Measurements from ENCODE around the gene ZNF618.

Gene ZNF618

GRCh38 chr9:114046875-114047274, 170.8 kb downstream of the ZNF618 start:
- Histone ChIP-seq H3K9ac (ENCODE audit: low read depth, low read length) (no peak overlapping the region), H3K9me3 (ENCODE audit: control insufficient read depth, insufficient read depth, low read length) (no peaks in the 10 kb centered on the region), H3K4me3 (ENCODE audit: low read depth, low read length) (no peak overlapping the region), H3K27me3 (ENCODE audit: control insufficient read depth, insufficient read depth, low read length) (no peaks in the 10 kb centered on the region), H3K27ac (ENCODE audit: low read depth, low read length) (no peak overlapping the region), H3K36me3 (ENCODE audit: control insufficient read depth, insufficient read depth, low read length) (peaks cover 35% of the 10 kb centered on the region), H3K4me1 (ENCODE audit: control insufficient read depth, insufficient read depth, low read length) (no peaks in the 10 kb centered on the region)

- H3K4me1 ChIP-seq (ENCODE audit: control insufficient read depth, insufficient read depth, low read length): no peaks in the 10 kb centered on the region
- H3K9me3 ChIP-seq (ENCODE audit: control insufficient read depth, insufficient read depth, low read length): no peaks in the 10 kb centered on the region
- no peak overlapping the region for H3K27ac ChIP-seq (ENCODE audit: low read depth, low read length)
- H3K9ac ChIP-seq (ENCODE audit: low read depth, low read length): no peak overlapping the region
- no peak overlapping the region for H3K4me3 ChIP-seq (ENCODE audit: low read depth, low read length)
- H3K36me3 ChIP-seq (ENCODE audit: control insufficient read depth, insufficient read depth, low read length): peaks cover 41% of the 10 kb centered on the region
- no peaks in the 10 kb centered on the region for H3K27me3 ChIP-seq (ENCODE audit: control insufficient read depth, insufficient read depth, low read length)
Measured at GRCh38 chr9:114047717-114048116, 171.6 kb downstream of the ZNF618 start.

- Histone ChIP-seq H3K27ac (ENCODE audit: low read depth, low read length) (no peak overlapping the region), H3K4me3 (ENCODE audit: low read depth, low read length) (no peak overlapping the region), H3K36me3 (ENCODE audit: control insufficient read depth, insufficient read depth, low read length) (peaks cover 41% of the 10 kb centered on the region), H3K9ac (ENCODE audit: low read depth, low read length) (no peak overlapping the region), H3K4me1 (ENCODE audit: control insufficient read depth, insufficient read depth, low read length) (no peaks in the 10 kb centered on the region), H3K9me3 (ENCODE audit: control insufficient read depth, insufficient read depth, low read length) (no peaks in the 10 kb centered on the region), H3K27me3 (ENCODE audit: control insufficient read depth, insufficient read depth, low read length) (no peaks in the 10 kb centered on the region)
Measured at GRCh38 chr9:114048533-114049415, 172.7 kb downstream of the ZNF618 start.

DNA sequence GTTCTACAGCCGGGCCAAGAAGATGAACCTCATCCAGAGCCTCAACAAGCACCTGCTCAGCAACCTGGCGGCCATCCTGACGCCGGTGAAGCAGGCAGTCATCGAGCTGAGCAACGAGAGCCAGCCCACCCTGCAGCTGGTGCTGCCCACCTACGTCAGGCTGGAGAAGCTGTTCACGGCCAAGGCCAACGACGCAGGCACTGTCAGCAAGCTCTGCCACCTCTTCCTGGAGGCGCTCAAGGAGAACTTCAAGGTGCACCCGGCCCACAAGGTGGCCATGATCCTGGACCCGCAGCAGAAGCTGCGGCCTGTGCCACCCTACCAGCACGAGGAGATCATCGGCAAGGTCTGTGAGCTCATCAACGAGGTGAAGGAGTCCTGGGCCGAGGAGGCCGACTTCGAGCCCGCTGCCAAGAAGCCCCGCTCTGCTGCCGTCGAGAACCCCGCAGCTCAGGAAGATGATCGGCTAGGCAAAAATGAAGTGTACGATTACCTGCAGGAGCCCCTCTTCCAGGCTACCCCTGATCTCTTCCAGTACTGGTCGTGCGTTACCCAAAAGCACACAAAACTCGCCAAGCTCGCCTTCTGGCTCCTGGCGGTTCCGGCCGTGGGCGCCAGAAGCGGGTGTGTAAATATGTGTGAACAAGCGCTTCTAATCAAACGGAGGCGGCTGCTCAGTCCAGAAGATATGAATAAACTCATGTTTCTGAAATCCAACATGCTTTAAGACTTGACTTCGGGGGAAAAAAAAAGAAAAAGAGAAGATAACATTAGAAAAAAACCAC, 173.5 kb downstream of the ZNF618 start:
- Histone ChIP-seq H3K4me3 (ENCODE audit: low read depth, low read length) (no peak overlapping the region), H3K4me1 (ENCODE audit: control insufficient read depth, insufficient read depth, low read length) (no peaks in the 10 kb centered on the region), H3K27me3 (ENCODE audit: control insufficient read depth, insufficient read depth, low read length) (no peaks in the 10 kb centered on the region)

GRCh38 chr9:114050226-114050568, 174.1 kb downstream of the ZNF618 start:
- Histone ChIP-seq H3K9ac (ENCODE audit: low read depth, low read length) (no peak overlapping the region), H3K36me3 (ENCODE audit: control insufficient read depth, insufficient read depth, low read length) (peaks cover 41% of the 10 kb centered on the region), H3K27me3 (ENCODE audit: control insufficient read depth, insufficient read depth, low read length) (no peaks in the 10 kb centered on the region), H3K4me1 (ENCODE audit: control insufficient read depth, insufficient read depth, low read length) (no peaks in the 10 kb centered on the region), H3K4me3 (ENCODE audit: low read depth, low read length) (no peak overlapping the region), H3K9me3 (ENCODE audit: control insufficient read depth, insufficient read depth, low read length) (no peaks in the 10 kb centered on the region), H3K27ac (ENCODE audit: low read depth, low read length) (no peak overlapping the region)

More for the DNA sequence above, 173.5 kb downstream of the ZNF618 start:
- no peak overlapping the region for H3K27ac ChIP-seq (ENCODE audit: low read depth, low read length)
- H3K9ac ChIP-seq (ENCODE audit: low read depth, low read length): no peak overlapping the region
- H3K36me3 ChIP-seq (ENCODE audit: control insufficient read depth, insufficient read depth, low read length): peaks cover 41% of the 10 kb centered on the region
- H3K9me3 ChIP-seq (ENCODE audit: control insufficient read depth, insufficient read depth, low read length): no peaks in the 10 kb centered on the region

GRCh38 chr9:114050646-114051045, 174.5 kb downstream of the ZNF618 start:
- H3K9ac ChIP-seq (ENCODE audit: low read depth, low read length): no peak overlapping the region
- no peak overlapping the region for H3K27ac ChIP-seq (ENCODE audit: low read depth, low read length)
- H3K27me3 ChIP-seq (ENCODE audit: control insufficient read depth, insufficient read depth, low read length): no peaks in the 10 kb centered on the region
- no peaks in the 10 kb centered on the region for H3K4me1 ChIP-seq (ENCODE audit: control insufficient read depth, insufficient read depth, low read length)
- no peaks in the 10 kb centered on the region for H3K9me3 ChIP-seq (ENCODE audit: control insufficient read depth, insufficient read depth, low read length)
- no peak overlapping the region for H3K4me3 ChIP-seq (ENCODE audit: low read depth, low read length)
- peaks cover 41% of the 10 kb centered on the region for H3K36me3 ChIP-seq (ENCODE audit: control insufficient read depth, insufficient read depth, low read length)

DNA sequence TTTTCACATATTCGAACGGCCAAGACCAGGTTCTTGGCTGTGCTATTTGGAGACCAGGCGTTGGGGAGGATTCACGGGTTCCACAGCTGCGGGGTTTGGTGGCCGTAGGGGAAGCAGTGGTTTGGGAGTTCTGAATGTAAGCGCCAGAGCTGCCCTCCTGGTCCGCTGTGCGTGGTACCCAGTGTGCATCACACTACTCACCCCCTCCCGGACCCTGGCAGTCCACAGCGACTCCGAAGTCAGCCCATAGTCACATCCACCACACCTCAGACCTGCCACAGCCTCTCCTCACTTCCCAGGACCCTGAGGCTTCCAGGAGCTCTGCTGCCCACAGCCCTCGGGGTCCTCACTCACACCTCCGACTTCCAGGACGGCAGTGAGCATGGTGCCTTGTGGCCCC, 175.2 kb downstream of the ZNF618 start:
- Histone ChIP-seq H3K27ac (ENCODE audit: low read depth, low read length) (no peak overlapping the region), H3K27me3 (ENCODE audit: control insufficient read depth, insufficient read depth, low read length) (no peaks in the 10 kb centered on the region), H3K4me1 (ENCODE audit: control insufficient read depth, insufficient read depth, low read length) (no peaks in the 10 kb centered on the region), H3K9me3 (ENCODE audit: control insufficient read depth, insufficient read depth, low read length) (no peaks in the 10 kb centered on the region), H3K4me3 (ENCODE audit: low read depth, low read length) (no peak overlapping the region), H3K9ac (ENCODE audit: low read depth, low read length) (no peak overlapping the region), H3K36me3 (ENCODE audit: control insufficient read depth, insufficient read depth, low read length) (peaks cover 41% of the 10 kb centered on the region)

- Histone ChIP-seq H3K27ac (ENCODE audit: low read depth, low read length) (no peak overlapping the region), H3K9me3 (ENCODE audit: control insufficient read depth, insufficient read depth, low read length) (no peaks in the 10 kb centered on the region), H3K36me3 (ENCODE audit: control insufficient read depth, insufficient read depth, low read length) (peaks cover 41% of the 10 kb centered on the region), H3K4me1 (ENCODE audit: control insufficient read depth, insufficient read depth, low read length) (no peaks in the 10 kb centered on the region), H3K9ac (ENCODE audit: low read depth, low read length) (no peak overlapping the region), H3K27me3 (ENCODE audit: control insufficient read depth, insufficient read depth, low read length) (no peaks in the 10 kb centered on the region), H3K4me3 (ENCODE audit: low read depth, low read length) (no peak overlapping the region)
Measured at GRCh38 chr9:114051706-114052105, 175.6 kb downstream of the ZNF618 start.

DNA sequence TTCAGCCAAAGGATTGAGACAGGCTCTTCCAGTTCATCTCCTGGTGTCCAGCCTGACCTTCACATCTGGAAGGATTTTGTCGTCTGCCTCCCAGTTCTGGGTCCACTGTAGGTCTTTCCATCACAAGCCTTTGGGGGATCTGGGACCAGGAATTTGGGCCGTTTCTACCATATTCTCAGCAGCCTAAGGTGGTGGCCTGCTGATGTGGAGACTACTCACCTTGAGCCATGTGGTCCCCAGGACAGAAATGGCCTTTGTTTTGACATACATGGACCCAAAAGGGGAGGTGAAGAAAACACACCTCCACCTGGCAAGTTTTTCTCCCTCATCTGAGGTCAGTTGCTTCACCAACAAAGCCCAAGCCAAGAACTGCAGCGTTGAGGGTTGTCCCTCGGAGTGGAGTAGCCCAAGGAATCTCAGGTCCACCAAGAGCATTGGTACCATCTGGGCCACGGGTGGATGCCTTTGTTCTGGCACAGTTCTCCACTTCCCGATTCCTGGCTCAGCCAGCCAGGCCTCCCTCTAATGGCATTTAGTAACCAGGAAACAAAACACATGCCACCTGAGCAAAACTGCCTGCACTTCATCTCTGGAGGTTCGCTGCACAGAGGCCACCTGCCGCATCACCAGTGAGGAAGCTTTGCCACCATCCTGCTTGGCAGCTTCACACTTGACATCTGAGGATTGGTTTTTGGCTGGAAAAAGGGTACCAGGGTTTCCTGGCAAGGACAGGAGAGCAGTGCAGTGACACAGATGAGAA, 177.3 kb downstream of the ZNF618 start:
- H3K9ac ChIP-seq (ENCODE audit: low read depth, low read length): no peak overlapping the region
- H3K27ac ChIP-seq (ENCODE audit: low read depth, low read length): no peak overlapping the region
- no peak overlapping the region for H3K4me3 ChIP-seq (ENCODE audit: low read depth, low read length)
- no peaks in the 10 kb centered on the region for H3K4me1 ChIP-seq (ENCODE audit: control insufficient read depth, insufficient read depth, low read length)
- H3K27me3 ChIP-seq (ENCODE audit: control insufficient read depth, insufficient read depth, low read length): no peaks in the 10 kb centered on the region
- H3K9me3 ChIP-seq (ENCODE audit: control insufficient read depth, insufficient read depth, low read length): no peaks in the 10 kb centered on the region
- peaks cover 34% of the 10 kb centered on the region for H3K36me3 ChIP-seq (ENCODE audit: control insufficient read depth, insufficient read depth, low read length)

DNA sequence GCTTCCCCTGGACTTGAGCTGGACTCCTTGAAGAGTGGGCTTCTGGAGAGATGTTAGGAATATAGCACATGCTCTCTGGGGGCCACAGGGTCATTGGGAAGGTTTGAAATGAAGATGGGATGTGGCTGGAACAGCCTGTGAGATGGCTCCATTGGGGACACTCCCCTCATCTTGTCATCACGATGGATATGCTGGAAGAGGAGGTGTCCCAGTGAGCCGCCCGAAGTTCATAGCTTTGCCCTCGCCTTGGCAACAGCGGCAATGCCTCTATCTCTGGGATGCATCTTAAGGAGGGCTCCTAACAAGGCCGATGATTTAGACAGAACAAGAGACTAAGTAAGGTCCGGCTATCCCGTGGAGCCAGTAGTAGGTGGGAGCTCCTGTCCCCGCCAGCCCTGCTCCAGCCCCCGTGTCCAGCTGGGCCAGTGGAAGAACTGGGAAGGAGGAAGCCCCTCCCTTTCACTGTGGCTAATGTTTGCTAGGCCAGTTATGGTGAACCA, 178.1 kb downstream of the ZNF618 start:
- no peak overlapping the region for H3K4me3 ChIP-seq (ENCODE audit: low read depth, low read length)
- H3K4me1 ChIP-seq (ENCODE audit: control insufficient read depth, insufficient read depth, low read length): no peaks in the 10 kb centered on the region
- H3K9ac ChIP-seq (ENCODE audit: low read depth, low read length): no peak overlapping the region
- no peak overlapping the region for H3K27ac ChIP-seq (ENCODE audit: low read depth, low read length)
- H3K36me3 ChIP-seq (ENCODE audit: control insufficient read depth, insufficient read depth, low read length): peaks cover 26% of the 10 kb centered on the region
- no peaks in the 10 kb centered on the region for H3K27me3 ChIP-seq (ENCODE audit: control insufficient read depth, insufficient read depth, low read length)
- H3K9me3 ChIP-seq (ENCODE audit: control insufficient read depth, insufficient read depth, low read length): no peaks in the 10 kb centered on the region
